Nephron (organoid): Measurements from ENCODE around the gene TMEM202.
"Not testable (repeated sequence)": the region's sequence is repeated elsewhere in the genome, so short reads cannot be mapped to it uniquely, and the experiment has no call there.

ENCODE experiments used
- H3K27ac Mint-ChIP-seq, 3 experiments: 2 replicates each; pipeline ENCODE4 v1.8.0; 2020; ENCODE audit warnings: mixed read lengths in 3 of 3, mild to moderate bottlenecking in 2 of 3, moderate library complexity in 1 of 3
- H3K27me3 Mint-ChIP-seq: 2 replicates; pipeline ENCODE4 v1.8.0; 2021; ENCODE audit warnings: low read depth, mild to moderate bottlenecking, moderate library complexity, mixed read lengths
- H3K36me3 Mint-ChIP-seq: 2 replicates; pipeline ENCODE4 v1.8.0; 2020; ENCODE audit warnings: low read depth, mixed read lengths
- H3K4me1 Mint-ChIP-seq: 2 replicates; pipeline ENCODE4 v1.8.0; 2020; ENCODE audit warnings: mixed read lengths
- H3K4me3 Mint-ChIP-seq, 3 experiments: 2 replicates each; pipeline ENCODE4 v1.8.0; 2020; ENCODE audit warnings: mild to moderate bottlenecking in 3 of 3, mixed read lengths in 3 of 3, moderate library complexity in 2 of 3
- H3K9me3 Mint-ChIP-seq: 2 replicates; pipeline ENCODE4 v1.8.0; 2020; ENCODE audit warnings: mixed read lengths
- TF ChIP-seq, protein P1 (sequence below), 3 experiments: fragments of 200-600 bp; sonication (generic); IDR thresholded peaks; one replicate each; pipeline ENCODE4 v1.5.0; 2021; ENCODE audit warnings: antibody characterized with exemption in 3 of 3; ENCODE audit not compliant: unreplicated experiment in 3 of 3

TMEM202 gene

DNA sequence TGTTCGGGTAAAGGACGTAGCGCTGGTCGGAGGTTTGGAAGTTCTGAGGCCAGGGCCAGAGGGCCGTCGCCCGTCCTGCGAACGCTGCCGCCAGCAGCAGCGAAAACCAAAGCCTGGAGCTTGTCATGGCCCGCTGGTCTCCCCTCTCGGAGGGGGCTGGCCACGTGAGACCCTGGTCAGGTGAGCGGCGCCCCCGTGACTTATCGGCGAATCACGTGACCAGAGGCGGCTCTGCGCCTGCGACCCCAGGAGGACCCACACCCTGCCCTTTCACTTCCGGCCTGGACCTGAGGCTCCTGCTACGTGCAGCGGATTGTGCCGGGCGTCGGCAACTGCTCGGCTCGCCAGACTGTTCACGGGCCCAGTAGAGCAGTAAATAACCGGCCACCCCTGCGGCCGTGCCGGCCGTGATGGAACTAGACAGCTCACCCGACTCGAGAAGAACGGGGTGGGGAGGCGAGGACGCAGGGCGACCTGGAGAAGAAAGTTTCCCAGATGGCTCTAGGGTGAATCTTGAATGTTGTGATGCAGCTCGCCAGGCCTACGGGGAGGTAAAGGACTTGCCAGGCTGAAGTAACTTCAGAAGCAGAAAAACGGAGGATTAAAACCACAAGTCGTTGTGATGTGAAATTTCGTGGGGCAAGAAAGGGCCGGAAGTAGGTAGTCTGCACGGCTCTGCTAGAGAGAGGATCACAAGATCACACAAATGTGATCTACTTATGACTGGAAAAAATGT lies 22.1 kb upstream of the TMEM202 start, which contains the start of gene HEXA:
TSS of gene HEXA (minus strand) at position 169 of the 736 bp plus-strand sequence. CDS start at position 127, 42 bp downstream.
- no peaks in the 10 kb centered on the region for H3K9me3 Mint-ChIP-seq
- TF ChIP-seq, protein P1, sequence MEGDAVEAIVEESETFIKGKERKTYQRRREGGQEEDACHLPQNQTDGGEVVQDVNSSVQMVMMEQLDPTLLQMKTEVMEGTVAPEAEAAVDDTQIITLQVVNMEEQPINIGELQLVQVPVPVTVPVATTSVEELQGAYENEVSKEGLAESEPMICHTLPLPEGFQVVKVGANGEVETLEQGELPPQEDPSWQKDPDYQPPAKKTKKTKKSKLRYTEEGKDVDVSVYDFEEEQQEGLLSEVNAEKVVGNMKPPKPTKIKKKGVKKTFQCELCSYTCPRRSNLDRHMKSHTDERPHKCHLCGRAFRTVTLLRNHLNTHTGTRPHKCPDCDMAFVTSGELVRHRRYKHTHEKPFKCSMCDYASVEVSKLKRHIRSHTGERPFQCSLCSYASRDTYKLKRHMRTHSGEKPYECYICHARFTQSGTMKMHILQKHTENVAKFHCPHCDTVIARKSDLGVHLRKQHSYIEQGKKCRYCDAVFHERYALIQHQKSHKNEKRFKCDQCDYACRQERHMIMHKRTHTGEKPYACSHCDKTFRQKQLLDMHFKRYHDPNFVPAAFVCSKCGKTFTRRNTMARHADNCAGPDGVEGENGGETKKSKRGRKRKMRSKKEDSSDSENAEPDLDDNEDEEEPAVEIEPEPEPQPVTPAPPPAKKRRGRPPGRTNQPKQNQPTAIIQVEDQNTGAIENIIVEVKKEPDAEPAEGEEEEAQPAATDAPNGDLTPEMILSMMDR (IDR thresholded peaks at IDR 0.05; ENCODE audit: unreplicated experiment in 3 of 3) = no peak
- peak within 1 kb of the TSS; percentile 92 to 94 (median 93) for H3K4me3 Mint-ChIP-seq
- peaks cover 28% of the 10 kb centered on the region for H3K4me1 Mint-ChIP-seq
- H3K27me3 Mint-ChIP-seq = peaks cover 9% of the 10 kb centered on the region
- H3K27ac Mint-ChIP-seq = peak within 1 kb of the TSS; percentile 83 to 96 (median 92)
- no peaks in the 10 kb centered on the region for H3K36me3 Mint-ChIP-seq

DNA sequence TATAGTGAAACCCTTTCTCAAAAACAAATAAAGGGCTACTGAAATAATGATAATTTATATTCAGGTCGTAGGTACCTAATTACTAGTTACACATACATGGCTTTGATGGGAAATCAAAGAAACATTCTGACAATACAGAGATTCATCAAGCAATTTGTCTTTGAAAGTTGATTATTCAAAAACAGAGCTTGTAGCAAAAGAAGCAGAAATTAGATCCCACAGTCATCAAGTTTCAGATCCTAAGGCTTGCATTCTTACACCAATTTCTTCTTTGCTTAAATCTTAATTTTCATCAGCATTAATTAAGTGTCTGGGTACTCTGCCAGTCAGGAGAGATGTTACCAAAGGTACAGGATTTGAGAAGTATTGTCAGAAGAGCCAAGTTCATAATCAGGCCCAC lies 20.8 kb upstream of the TMEM202 start:
- TF ChIP-seq, protein P1 (IDR thresholded peaks at IDR 0.05; ENCODE audit: unreplicated experiment in 3 of 3) = no peak
- H3K27me3 Mint-ChIP-seq = peaks cover 9% of the 10 kb centered on the region
- peak overlapping the region; percentile 34 to 64 (median 47) for H3K4me3 Mint-ChIP-seq
- H3K36me3 Mint-ChIP-seq = no peaks in the 10 kb centered on the region
- H3K4me1 Mint-ChIP-seq = peaks cover 28% of the 10 kb centered on the region
- no peaks in the 10 kb centered on the region for H3K9me3 Mint-ChIP-seq
- no peak overlapping the region for H3K27ac Mint-ChIP-seq

DNA sequence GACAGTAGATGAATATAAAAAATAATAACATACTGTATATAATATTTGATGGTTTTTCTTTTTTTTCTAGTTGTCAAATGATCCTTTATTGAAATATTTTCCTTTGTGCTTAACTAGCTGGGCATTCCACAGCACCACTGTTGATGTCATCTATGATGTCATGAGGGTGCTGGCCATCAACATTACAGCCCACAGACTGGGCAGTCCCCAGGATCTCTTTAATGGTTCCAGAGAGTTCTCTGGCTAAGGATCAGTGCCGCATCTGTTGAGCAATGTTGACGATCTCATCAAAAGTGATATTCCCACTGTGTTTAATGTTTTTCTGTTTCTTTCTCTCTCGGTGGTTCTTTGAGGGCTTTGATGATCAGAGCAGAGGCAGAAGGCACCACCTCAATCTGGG lies 19.0 kb upstream of the TMEM202 start:
- H3K4me1 Mint-ChIP-seq = peaks cover 25% of the 10 kb centered on the region
- H3K27ac Mint-ChIP-seq, H3K4me3 Mint-ChIP-seq, H3K36me3 Mint-ChIP-seq, H3K9me3 Mint-ChIP-seq: not testable (repeated sequence)
- H3K27me3 Mint-ChIP-seq = peaks cover 24% of the 10 kb centered on the region

DNA sequence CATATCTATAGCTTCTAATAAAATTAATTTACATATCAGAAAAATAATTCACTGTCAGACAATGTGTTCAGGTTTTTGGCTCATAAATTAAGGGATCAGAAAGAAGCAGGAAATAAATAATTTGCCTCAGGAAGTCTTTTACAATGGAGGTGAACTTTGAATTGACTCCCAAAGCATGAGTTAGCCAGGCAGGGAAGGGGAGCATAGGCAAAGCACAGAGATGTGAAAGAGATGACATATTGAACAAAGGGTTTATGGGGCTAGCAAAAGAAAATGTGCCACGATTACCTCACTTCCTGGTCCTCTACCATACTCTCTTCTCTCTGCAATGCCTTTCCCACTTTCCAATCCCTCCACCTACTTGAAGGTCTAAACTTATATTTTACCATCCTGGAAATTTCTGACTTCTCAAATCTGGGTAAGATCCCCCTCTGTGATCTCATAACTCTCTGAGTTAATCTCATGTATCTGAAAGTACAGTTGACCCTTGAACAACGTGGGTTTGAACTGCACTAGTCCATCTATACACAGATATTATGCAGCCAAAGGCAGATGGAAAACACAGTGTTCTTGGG lies 18.2 kb upstream of the TMEM202 start:
- TF ChIP-seq, protein P1 (IDR thresholded peaks at IDR 0.05; ENCODE audit: unreplicated experiment in 3 of 3) = no peak
- H3K9me3 Mint-ChIP-seq = no peaks in the 10 kb centered on the region
- peak overlapping the region in 1 of 3 experiments; percentile 29 for H3K4me3 Mint-ChIP-seq
- H3K27me3 Mint-ChIP-seq = peaks cover 32% of the 10 kb centered on the region
- peaks cover 16% of the 10 kb centered on the region for H3K4me1 Mint-ChIP-seq
- no peaks in the 10 kb centered on the region for H3K36me3 Mint-ChIP-seq
- no peak overlapping the region for H3K27ac Mint-ChIP-seq

DNA sequence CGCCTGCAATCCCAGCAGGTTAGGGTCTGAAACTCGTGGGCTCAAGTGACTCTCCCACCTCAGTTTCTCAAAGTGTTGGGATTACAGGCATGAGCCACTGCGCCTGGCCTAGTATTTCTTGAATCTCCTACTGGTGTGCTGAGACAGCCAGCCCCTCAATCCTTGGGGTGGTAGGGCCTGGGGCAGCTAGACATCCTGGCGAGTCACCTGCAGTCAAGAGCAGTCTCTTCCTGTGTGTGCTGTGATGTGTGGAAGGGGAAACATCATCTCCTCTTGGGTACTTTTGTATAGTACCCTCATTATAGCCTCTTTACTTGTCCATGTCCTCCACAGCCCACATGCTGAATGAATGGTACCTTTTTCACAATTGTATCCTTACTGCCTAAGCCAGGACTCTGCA lies 17.4 kb upstream of the TMEM202 start:
- Mint-ChIP-seq H3K27me3 (peaks cover 40% of the 10 kb centered on the region), H3K4me1 (peaks cover 10% of the 10 kb centered on the region), H3K27ac (no peak overlapping the region), H3K36me3 (no peaks in the 10 kb centered on the region), H3K9me3 (no peaks in the 10 kb centered on the region), H3K4me3 (no peak overlapping the region)
- TF ChIP-seq, protein P1 (IDR thresholded peaks at IDR 0.05; ENCODE audit: unreplicated experiment in 3 of 3) = no peak

DNA sequence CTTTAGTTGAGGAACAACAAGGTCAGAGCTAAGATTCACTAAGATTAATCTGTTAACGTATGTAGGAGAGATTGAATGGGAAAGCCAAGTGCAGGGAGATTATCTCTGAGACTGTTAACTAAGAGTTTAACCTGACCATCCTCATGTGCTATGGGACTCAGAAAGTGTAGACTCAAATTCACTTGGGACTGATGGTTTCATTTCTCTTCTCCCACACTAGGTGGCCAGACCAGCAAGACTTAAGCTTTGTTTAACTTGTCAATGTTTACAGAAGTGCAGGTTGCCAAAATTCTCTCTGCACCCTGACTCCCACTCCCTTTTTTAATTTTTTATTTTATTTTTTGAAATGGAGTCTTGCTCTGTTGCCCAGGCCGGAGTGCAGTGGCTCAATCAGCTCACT lies 16.0 kb upstream of the TMEM202 start:
- Mint-ChIP-seq H3K9me3 (no peaks in the 10 kb centered on the region), H3K27me3 (peaks cover 41% of the 10 kb centered on the region), H3K4me1 (no peaks in the 10 kb centered on the region), H3K36me3 (no peaks in the 10 kb centered on the region), H3K27ac (no peak overlapping the region), H3K4me3 (no peak overlapping the region)
- TF ChIP-seq, protein P1 (IDR thresholded peaks at IDR 0.05; ENCODE audit: unreplicated experiment in 3 of 3) = peak in 1 of 3 experiments; percentile 15
